ENCODE measurements around the gene SNRK.

The SNRK gene

DNA sequence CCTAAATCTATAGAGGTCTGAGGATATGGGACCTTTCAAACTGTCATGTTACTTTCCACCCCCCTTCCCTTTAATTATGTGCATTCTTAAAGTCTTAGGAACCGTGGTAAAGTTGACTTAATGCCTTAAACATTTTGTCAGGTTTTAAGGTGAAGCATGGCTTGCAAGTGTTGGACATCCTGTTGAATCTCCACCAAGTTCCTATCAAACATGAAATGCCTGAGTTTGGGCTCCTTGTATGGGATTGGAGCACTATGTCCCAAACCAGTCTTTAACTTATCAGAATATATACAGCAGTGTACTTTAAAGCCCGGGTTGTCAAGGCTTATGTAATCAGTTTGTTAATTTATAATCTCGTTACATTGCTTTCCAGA is 1.1 kb downstream of the SNRK start:
- DNase-seq = no peak
- in situ Hi-C loops (cut with HindIII; ENCODE audit: low pct_ligation_motif_present, low sequenced_read_pairs) = no loop called here
- Histone ChIP-seq H3K4me3 (ENCODE audit: low read depth, low read length) (peak overlapping the region; percentile 71), H3K27me3 (replicated peaks) (no peaks in the 10 kb centered on the region), H3K27ac (peak overlapping the region; percentile 41), H3K36me3 (replicated peaks) (no peaks in the 10 kb centered on the region)
- TF ChIP-seq, protein P1, sequence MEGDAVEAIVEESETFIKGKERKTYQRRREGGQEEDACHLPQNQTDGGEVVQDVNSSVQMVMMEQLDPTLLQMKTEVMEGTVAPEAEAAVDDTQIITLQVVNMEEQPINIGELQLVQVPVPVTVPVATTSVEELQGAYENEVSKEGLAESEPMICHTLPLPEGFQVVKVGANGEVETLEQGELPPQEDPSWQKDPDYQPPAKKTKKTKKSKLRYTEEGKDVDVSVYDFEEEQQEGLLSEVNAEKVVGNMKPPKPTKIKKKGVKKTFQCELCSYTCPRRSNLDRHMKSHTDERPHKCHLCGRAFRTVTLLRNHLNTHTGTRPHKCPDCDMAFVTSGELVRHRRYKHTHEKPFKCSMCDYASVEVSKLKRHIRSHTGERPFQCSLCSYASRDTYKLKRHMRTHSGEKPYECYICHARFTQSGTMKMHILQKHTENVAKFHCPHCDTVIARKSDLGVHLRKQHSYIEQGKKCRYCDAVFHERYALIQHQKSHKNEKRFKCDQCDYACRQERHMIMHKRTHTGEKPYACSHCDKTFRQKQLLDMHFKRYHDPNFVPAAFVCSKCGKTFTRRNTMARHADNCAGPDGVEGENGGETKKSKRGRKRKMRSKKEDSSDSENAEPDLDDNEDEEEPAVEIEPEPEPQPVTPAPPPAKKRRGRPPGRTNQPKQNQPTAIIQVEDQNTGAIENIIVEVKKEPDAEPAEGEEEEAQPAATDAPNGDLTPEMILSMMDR (IDR thresholded peaks at IDR 0.05; ENCODE audit: low read depth, low read length, missing control alignments) = no peak

DNA sequence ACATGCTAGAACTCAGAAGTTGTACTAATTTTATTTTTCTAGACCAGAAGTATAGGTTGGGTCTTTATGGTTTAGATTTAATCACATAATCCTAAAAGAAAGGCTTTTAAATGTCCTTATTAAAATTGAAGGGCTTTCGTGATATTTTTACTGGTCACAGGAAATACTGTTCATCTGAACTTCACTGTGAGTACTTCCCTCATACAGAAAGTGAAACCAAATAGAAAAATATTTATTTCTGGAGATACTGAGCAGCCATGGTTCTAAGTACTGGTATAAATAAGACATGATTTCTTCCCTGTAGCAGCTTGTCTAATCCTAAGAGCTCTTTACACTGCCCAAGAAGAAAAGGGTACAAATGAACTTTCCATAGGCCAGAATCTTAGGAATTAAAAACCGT is 2.0 kb downstream of the SNRK start:
- Histone ChIP-seq H3K36me3 (replicated peaks) (no peaks in the 10 kb centered on the region), H3K27ac (peak overlapping the region; percentile 57), H3K27me3 (replicated peaks) (no peaks in the 10 kb centered on the region), H3K4me3 (ENCODE audit: low read depth, low read length) (peak overlapping the region; percentile 13)
- no peak for DNase-seq
- TF ChIP-seq, protein P1 (IDR thresholded peaks at IDR 0.05; ENCODE audit: low read depth, low read length, missing control alignments) = no peak
- in situ Hi-C loops (cut with HindIII; ENCODE audit: low pct_ligation_motif_present, low sequenced_read_pairs) = no loop called here

DNA sequence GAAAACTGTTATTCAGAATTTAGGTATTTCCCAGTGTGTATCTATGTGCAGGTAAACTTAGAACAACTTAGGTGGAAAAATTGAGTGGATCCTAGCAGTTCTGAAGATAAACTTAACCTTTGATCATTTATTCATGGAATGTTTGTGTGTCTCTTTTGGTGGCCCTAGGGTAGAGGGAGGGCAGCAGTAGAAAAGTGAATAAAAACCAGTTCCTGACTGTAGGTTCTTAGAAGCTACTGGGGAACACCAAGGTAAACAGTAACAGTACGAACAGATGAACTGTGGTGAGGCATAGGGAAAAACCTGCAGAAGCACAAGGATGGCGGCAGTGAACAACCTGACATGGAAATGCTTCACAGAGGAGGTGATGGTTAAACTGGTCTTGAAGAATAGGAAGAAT is 2.5 kb downstream of the SNRK start:
- DNase-seq = no peak
- H3K27ac ChIP-seq = peak overlapping the region; percentile 57
- no peaks in the 10 kb centered on the region for H3K36me3 ChIP-seq (replicated peaks)
- no peaks in the 10 kb centered on the region for H3K27me3 ChIP-seq (replicated peaks)
- TF ChIP-seq, protein P1 (IDR thresholded peaks at IDR 0.05; ENCODE audit: low read depth, low read length, missing control alignments) = no peak
- in situ Hi-C loops (cut with HindIII; ENCODE audit: low pct_ligation_motif_present, low sequenced_read_pairs) = no loop called here
- peak overlapping the region; percentile 13 for H3K4me3 ChIP-seq (ENCODE audit: low read depth, low read length)

DNA sequence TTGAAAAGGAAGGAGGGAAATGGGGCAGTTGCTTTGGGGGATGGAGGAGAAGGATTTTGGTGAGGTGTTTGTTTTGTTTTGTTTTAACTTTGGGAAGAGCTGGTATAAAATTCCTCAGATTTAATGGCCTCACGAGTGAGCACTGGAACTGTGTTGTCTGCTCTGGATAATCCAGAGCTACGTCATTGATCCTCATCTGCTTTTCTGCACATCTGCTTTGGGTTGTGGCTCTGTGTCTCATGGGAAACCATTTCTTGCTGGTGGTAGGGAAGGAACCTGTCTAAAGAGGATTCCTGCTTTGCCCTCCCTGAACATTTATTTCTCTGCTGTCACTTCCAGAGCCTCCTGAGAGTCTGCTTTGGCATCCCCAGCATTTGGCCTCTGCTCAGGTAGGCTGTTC is 3.1 kb downstream of the SNRK start:
- Histone ChIP-seq H3K36me3 (replicated peaks) (no peaks in the 10 kb centered on the region), H3K27ac (no peak overlapping the region), H3K27me3 (replicated peaks) (no peaks in the 10 kb centered on the region), H3K4me3 (ENCODE audit: low read depth, low read length) (no peak overlapping the region)
- TF ChIP-seq, protein P1 (IDR thresholded peaks at IDR 0.05; ENCODE audit: low read depth, low read length, missing control alignments) = no peak
- no peak for DNase-seq
- in situ Hi-C loops (cut with HindIII; ENCODE audit: low pct_ligation_motif_present, low sequenced_read_pairs) = no loop called here

DNA sequence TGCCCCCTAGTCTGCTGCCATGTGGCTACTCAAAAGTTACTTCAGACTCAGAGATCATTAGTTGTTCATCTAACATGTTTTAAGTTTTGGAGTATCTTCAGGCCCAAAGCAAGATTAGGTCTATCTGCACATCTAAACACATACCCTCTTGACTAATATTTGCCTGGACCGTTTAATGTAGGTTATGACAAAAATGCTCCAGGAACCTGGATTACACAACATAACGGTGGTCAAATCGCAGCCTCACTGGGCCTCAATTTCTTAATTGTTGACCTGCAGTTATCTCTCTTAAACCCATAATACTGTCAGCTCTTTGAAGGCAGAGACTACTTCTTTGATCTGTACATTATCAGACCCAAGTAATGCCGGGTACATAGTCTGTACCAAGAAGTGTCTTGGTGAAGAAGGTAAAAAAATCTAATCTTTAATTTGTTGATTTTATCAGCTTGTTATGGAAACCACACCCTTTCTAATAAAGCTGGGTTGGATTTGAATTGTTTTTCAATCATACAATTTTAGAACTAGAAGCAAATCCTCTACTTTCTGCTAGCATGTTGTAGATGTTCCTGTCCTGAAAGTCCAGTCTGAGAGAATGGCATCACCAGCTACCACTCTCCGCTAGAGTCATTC is 3.6 kb downstream of the SNRK start:
- TF ChIP-seq, protein P1 (IDR thresholded peaks at IDR 0.05; ENCODE audit: low read depth, low read length, missing control alignments) = no peak
- H3K4me3 ChIP-seq (ENCODE audit: low read depth, low read length) = no peak overlapping the region
- no peaks in the 10 kb centered on the region for H3K27me3 ChIP-seq (replicated peaks)
- H3K27ac ChIP-seq = no peak overlapping the region
- in situ Hi-C loops (cut with HindIII; ENCODE audit: low pct_ligation_motif_present, low sequenced_read_pairs) = no loop called here
- no peaks in the 10 kb centered on the region for H3K36me3 ChIP-seq (replicated peaks)
- no peak for DNase-seq

DNA sequence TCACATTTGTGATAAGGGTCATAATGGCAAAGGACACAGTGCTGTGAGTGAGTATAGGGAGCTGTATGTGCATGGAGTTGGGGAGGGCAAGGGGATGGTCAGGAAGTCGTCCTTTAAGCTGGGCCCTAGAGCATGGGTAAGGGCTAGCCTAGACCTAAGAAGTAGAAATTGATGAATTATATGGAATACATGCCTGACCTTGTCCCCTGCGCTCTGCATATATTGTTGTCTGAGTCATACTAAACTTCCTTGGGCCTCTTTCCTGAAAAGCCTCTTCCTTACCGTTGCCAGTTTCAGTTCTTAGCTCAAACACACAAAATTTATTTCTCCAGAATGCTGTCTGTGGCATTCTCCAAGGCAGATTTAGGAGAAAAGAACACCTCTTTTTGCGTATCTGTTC is 4.6 kb downstream of the SNRK start:
- H3K36me3 ChIP-seq (replicated peaks) = no peaks in the 10 kb centered on the region
- in situ Hi-C loops (cut with HindIII; ENCODE audit: low pct_ligation_motif_present, low sequenced_read_pairs) = no loop called here
- no peak for DNase-seq
- H3K27me3 ChIP-seq (replicated peaks) = no peaks in the 10 kb centered on the region
- no peak overlapping the region for H3K4me3 ChIP-seq (ENCODE audit: low read depth, low read length)
- H3K27ac ChIP-seq = no peak overlapping the region
- TF ChIP-seq, protein P1 (IDR thresholded peaks at IDR 0.05; ENCODE audit: low read depth, low read length, missing control alignments) = no peak
